Measurements from ENCODE around the gene PTRHD1. TPM values are rescaled to one million over a fixed set of nuclear protein-coding genes. Genes with fewer than 3 reads are reported as not detected.

Gene PTRHD1
- total and polyA plus RNA-seq, 2 of the 8 experiments (the other 6 are each of a cell fraction or from before 2014, with no cell fraction given) = 46.2 to 91.9 TPM

DNA sequence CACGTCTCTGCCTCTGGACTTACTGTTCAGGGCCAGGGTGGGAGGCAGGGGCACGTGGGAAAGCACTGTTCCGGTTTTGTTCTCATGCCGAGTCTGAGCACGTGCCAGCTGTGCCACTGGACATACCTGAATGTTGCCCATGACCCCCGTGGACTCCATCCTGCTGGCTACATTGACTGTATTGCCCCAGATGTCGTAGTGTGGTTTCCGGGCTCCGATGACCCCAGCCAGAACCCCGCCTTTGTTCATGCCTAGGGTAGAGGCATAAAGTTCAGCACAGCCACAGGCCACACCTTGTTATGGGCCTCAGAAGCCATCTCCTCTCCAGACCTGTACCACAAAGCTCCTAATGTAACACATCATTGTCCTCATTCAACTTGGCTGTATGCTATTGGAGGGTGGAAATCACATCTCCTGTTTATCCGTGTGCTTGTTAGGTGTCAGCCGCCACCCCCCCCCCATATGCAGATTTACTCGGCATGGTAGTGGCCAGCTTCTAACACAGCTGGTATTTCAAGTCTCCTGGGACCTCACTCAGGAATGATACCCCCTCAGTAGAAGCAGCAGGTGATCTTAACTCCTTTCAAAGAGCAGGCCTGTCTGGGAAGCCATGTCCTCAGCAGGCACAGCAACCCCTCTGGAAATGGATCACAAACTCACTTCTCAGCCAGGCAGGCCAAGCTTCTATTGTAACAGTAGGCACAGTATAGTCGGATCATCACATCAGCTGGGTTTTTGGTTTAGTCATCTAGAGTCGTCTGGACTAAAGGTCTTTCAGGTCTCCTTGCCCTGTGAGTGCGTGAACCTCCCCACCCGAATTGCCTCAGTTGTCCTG lies 27.6 kb upstream of the PTRHD1 start:
- no peak for FAIRE-seq
- H2BK12ac ChIP-seq (ENCODE audit: low read depth, low read length) = peak overlapping the region; percentile 55
- peaks cover 15 to 27% (median 21%) of the 10 kb centered on the region in 4 experiments for H3K4me1 ChIP-seq (replicated peaks in 1 of 4; ENCODE audit: control insufficient read depth in 3 of 4, insufficient read depth in 4 of 4, low read length in 3 of 4)
- no peak overlapping the region for H4K5ac ChIP-seq (ENCODE audit: insufficient read length, low read depth, low read length)
- no peak overlapping the region for H3K9ac ChIP-seq (replicated peaks in 1 of 4; ENCODE audit: extremely low read depth in 1 of 4, low read depth in 3 of 4, low read length in 3 of 4)
- no peak overlapping the region for H3K18ac ChIP-seq (ENCODE audit: extremely low read depth, low read length)
- peak in 1 of 2 experiments; percentile 46 for DNase-seq (ENCODE audit: low read depth in 1 of 2, low spot score in 2 of 2)
- no peak overlapping the region for H3K23ac ChIP-seq (ENCODE audit: insufficient read length)
- H2BK5ac ChIP-seq (ENCODE audit: low read depth, low read length) = peak overlapping the region; percentile 93
- no peak overlapping the region for H4K91ac ChIP-seq (replicated peaks; ENCODE audit: insufficient read length, low read length)
- TF ChIP-seq SRF (IDR thresholded peaks at IDR 0.05; ENCODE audit: low read depth, low read length) (no peak), POLR2AphosphoS5 (IDR thresholded peaks at IDR 0.05; ENCODE audit: low read depth, low read length) (0 out of 2 replicates have a peak, but pooled peaks have one; percentile 61), CHD2 (IDR thresholded peaks at IDR 0.05; ENCODE audit: low read length) (0 out of 2 replicates have a peak, but pooled peaks have one; percentile 11), POLR2A (IDR thresholded peaks at IDR 0.05; ENCODE audit: control extremely low read depth in 1 of 2, low read depth in 2 of 2, low read length in 2 of 2) (peak; percentile 21 to 27; a peak in 2 of 3 replicates)
- no peak overlapping the region for H4K8ac ChIP-seq (ENCODE audit: extremely low read depth, insufficient read depth, low read length)
- ChIA-PET CTCF (ENCODE audit: partially characterized antibody) (interaction anchor here (1.9 to 3.8 kb wide), 3 partner anchors 29 to 411 kb away, joined by 7 to 24 read pairs (median 9); partner anchors contain the start of genes CENPO and PTRHD1), POLR2A (ENCODE audit: partially characterized antibody) (interaction anchor here (0.8 to 2.2 kb wide), 3 partner anchors 21 to 428 kb away, joined by 3 to 10 read pairs (median 4); partner anchors contain the start of genes CENPO and PTRHD1)
- peaks cover 2% of the 10 kb centered on the region; the same call in 1 of the 2 replicates for H3K23me2 ChIP-seq (ENCODE audit: low read depth, low read length)
- peaks cover 22 to 74% (median 56%) of the 10 kb centered on the region in 4 experiments for H3K36me3 ChIP-seq (ENCODE audit: control insufficient read depth in 2 of 4, insufficient read depth in 4 of 4, low read length in 3 of 4)
- peak overlapping the region; percentile 16 to 21; a peak in 3 of 4 replicates for H3K4me2 ChIP-seq (ENCODE audit: insufficient read depth in 1 of 2, low read depth in 2 of 2, low read length in 2 of 2)
- H3K56ac ChIP-seq (replicated peaks; ENCODE audit: insufficient read length, low read depth, low read length) = no peak overlapping the region
- peaks cover 3% of the 10 kb centered on the region; the same call in 1 of the 2 replicates for H3K79me1 ChIP-seq (ENCODE audit: low read depth, low read length)
- H3K4ac ChIP-seq (replicated peaks; ENCODE audit: insufficient read length, low read depth, low read length) = no peak overlapping the region
- no peak overlapping the region for H2AFZ ChIP-seq (ENCODE audit: low read length)
- H3K4me3 ChIP-seq (ENCODE audit: extremely low read depth in 1 of 4, insufficient read depth in 2 of 4, low read depth in 3 of 4, low read length in 4 of 4) = 0 out of 8 replicates have a peak overlapping the region, but pooled peaks of 1 of the 4 experiments have one; percentile 13
- peak overlapping the region; percentile 82 for H2AK5ac ChIP-seq (ENCODE audit: low read depth, low read length)
- H4K20me1 ChIP-seq (replicated peaks in 1 of 2; ENCODE audit: control insufficient read depth in 1 of 2, insufficient read depth in 2 of 2, low read length in 2 of 2) = peaks cover 0 to 9% of the 10 kb centered on the region in 2 experiments
- no peak overlapping the region for H2BK120ac ChIP-seq (replicated peaks; ENCODE audit: low read depth, low read length)
- no peak overlapping the region; the same call in 1 of the 2 replicates for H2BK20ac ChIP-seq (ENCODE audit: low read length)
- 0 out of 2 replicates have a peak overlapping the region, but pooled peaks have one; percentile 73 for H3K27ac ChIP-seq (ENCODE audit: low read depth, low read length)
- 91% methylated on average over 17 of the region's 17 CpGs; no CpG with 5 or more reads in 1 of the 2 experiments for WGBS, 2 experiments (ENCODE audit: extremely low coverage in 1 of 2, insufficient coverage in 1 of 2, insufficient read length in 1 of 2, insufficient replicate concordance in 2 of 2, low coverage in 1 of 2, low lambda C conversion rate in 2 of 2, missing lambda C conversion rate in 1 of 2)
- H2BK15ac ChIP-seq (ENCODE audit: low read length) = no peak overlapping the region
- no peaks in the 10 kb centered on the region; a peak in 1 of 4 replicates for H3K79me2 ChIP-seq (ENCODE audit: control insufficient read depth in 1 of 2, insufficient read depth in 2 of 2, low read length in 2 of 2)
- 0 out of 4 replicates have a peak, but pooled peaks cover 0 to 3% of the 10 kb centered on the region in 2 experiments for H3K9me3 ChIP-seq (ENCODE audit: insufficient read depth in 2 of 2, low read depth in 1 of 2, low read length in 1 of 2)
- no peaks in the 10 kb centered on the region for H3K27me3 ChIP-seq (replicated peaks in 1 of 4; ENCODE audit: control insufficient read depth in 3 of 4, extremely low read depth in 1 of 4, insufficient read depth in 3 of 4, low read length in 3 of 4)
- no peak overlapping the region for H3K14ac ChIP-seq (ENCODE audit: insufficient read length)
